ENCODE measurements around the gene MAP3K4. TPM values are rescaled to one million over a fixed set of nuclear protein-coding genes. Genes with fewer than 3 reads are reported as not detected.

The MAP3K4 gene
- polyA plus RNA-seq, 3 donors, result 3.2 to 12.3 (median 3.5) TPM

GRCh38 chr6:161105408-161105807 is 113.8 kb downstream of the MAP3K4 start:
- peaks cover 43 to 93% of the 10 kb centered on the region in 2 donors for H3K36me3 ChIP-seq (replicated peaks in 1 of 2; ENCODE audit: control insufficient read depth in 1 of 2, insufficient read depth in 2 of 2, low read length in 2 of 2)

More at GRCh38 chr6:161105408-161105807, 113.8 kb downstream of the MAP3K4 start:
- Mint-ChIP-seq H3K27ac (peak overlapping the region in 3 of 7 donors; percentile 0 to 73 (median 3)), H3K4me3 (no peak overlapping the region), H3K27me3 (ENCODE audit: low read depth in 3 of 3) (peaks cover 0 to 1% (median 0%) of the 10 kb centered on the region in 3 donors), H3K36me3 (peaks cover 73 to 78% of the 10 kb centered on the region in 2 donors), H3K9me3 (peaks cover 0 to 3% (median 0%) of the 10 kb centered on the region in 7 donors), H3K4me1 (peaks cover 25% of the 10 kb centered on the region)
- Histone ChIP-seq H3K4me3 (replicated peaks in 1 of 3; ENCODE audit: low read depth in 2 of 3, low read length in 3 of 3) (no peak overlapping the region), H2AFZ (ENCODE audit: insufficient read depth, low read depth, low read length, poor library complexity, severe bottlenecking) (no peak overlapping the region), H3K4me2 (replicated peaks; ENCODE audit: extremely low read depth, low read length, poor library complexity, severe bottlenecking) (no peak overlapping the region), H3K27me3 (ENCODE audit: control insufficient read depth in 2 of 2, insufficient read depth in 2 of 2, low read length in 2 of 2) (no peaks in the 10 kb centered on the region), H3K4me1 (ENCODE audit: control insufficient read depth in 1 of 2, insufficient read depth in 2 of 2, low read length in 2 of 2) (peaks cover 23 to 27% of the 10 kb centered on the region in 2 donors), H4K20me1 (ENCODE audit: insufficient read depth, low read length) (no peaks in the 10 kb centered on the region), H3K9me3 (replicated peaks in 1 of 2; ENCODE audit: control insufficient read depth in 1 of 2, insufficient read depth in 1 of 2, low read length in 2 of 2) (no peaks in the 10 kb centered on the region), H3K9ac (ENCODE audit: insufficient read depth, low read length, poor library complexity, severe bottlenecking) (no peak overlapping the region), H3K27ac (ENCODE audit: low read depth in 1 of 2, low read length in 2 of 2) (peak overlapping the region in 1 of 2 donors; percentile 38), H3K79me2 (ENCODE audit: insufficient read depth, low read length) (no peaks in the 10 kb centered on the region)
- TF ChIP-seq CTCF (IDR thresholded peaks at IDR 0.05), result no peak
- 100% methylated on average over 1 of the region's 2 CpGs for WGBS (ENCODE audit: insufficient coverage)
- intact Hi-C loops (cut with micrococcal nuclease), result no loop called here
- no peak for DNase-seq

Data from CD14-positive monocyte (primary cell).